HCT116 (cell line): Measurements from ENCODE around the gene CORO2B. TPM values are rescaled to one million over a fixed set of nuclear protein-coding genes. Genes with fewer than 3 reads are reported as not detected.

Experiments
- ATAC-seq: fragments of 200-7000 bp; cut with Tn5 transposase; 2 replicates; pipeline ENCODE4 v1.9.1; 2020; ENCODE audit warnings: mild to moderate bottlenecking, moderate library complexity
- BruUV-seq: library from RNA; stranded (reverse); fragments of 400-500 nt; replicated peaks from 2 replicates; lab custom pipeline; 2021; lab: Mats Ljungman, UMichigan
- CTCF ChIA-PET: fragments of 300-600 bp; sonication (Branson Sonifier 250); formaldehyde crosslinking; loops from one replicate; lab custom pipeline; 2021; ENCODE audit warnings: antibody characterized with exemption; lab: Charles Lee
- POLR2A ChIA-PET: fragments of 300-600, 350-600 bp; sonication (Branson Sonifier 250); formaldehyde crosslinking; loops from one replicate; lab custom pipeline; 2021; ENCODE audit warnings: antibody characterized with exemption; lab: Charles Lee
- RAD21 ChIA-PET, 2 experiments: fragments of 300-600 bp; sonication (Branson Sonifier 250); formaldehyde crosslinking; loops; one replicate each; lab custom pipeline; 2023; ENCODE audit warnings: low total read pairs in 2 of 2; ENCODE audit not compliant: uncharacterized antibody in 2 of 2, unreplicated experiment in 2 of 2, low non-redundant PET in 1 of 2; lab: Charles Lee
- DNase-seq: peaks from one replicate; pipeline ENCODE4 v3.0.0-alpha.2; 2010; ENCODE audit warnings: low read depth, low spot score
- H2AFZ ChIP-seq: fragments of 200-600 bp; shearing (Covaris generic), sonication (generic); 2 replicates; pipeline ENCODE4 v1.6.1; 2017; ENCODE audit warnings: low read depth, mixed run types, mixed read lengths, antibody characterized with exemption, low read length; ENCODE audit not compliant: poor library complexity, severe bottlenecking
- H3K27ac ChIP-seq: 2 replicates; pipeline ENCODE4 v1.5.1; 2012; ENCODE audit warnings: low read depth, low read length
- H3K27me3 ChIP-seq: fragments of 200-600 bp; sonication (generic); 2 replicates; pipeline ENCODE4 v1.6.1; 2016; ENCODE audit warnings: mixed run types, low read length, mixed read lengths; ENCODE audit not compliant: insufficient read depth
- H3K36me3 ChIP-seq, 2 experiments: fragments of 200-500 bp in 1 of 2; fragments of 200-600 bp in 1 of 2; sonication (Bioruptor generic) in 1 of 2; sonication (generic) in 1 of 2; 2 replicates each; pipeline versions ENCODE4 v1.5.1 to v1.6.1; 2014 to 2016; ENCODE audit warnings: low read length in 2 of 2, inconsistent platforms in 1 of 2, mixed read lengths in 1 of 2, mixed run types in 1 of 2; ENCODE audit not compliant: insufficient read depth in 2 of 2, control insufficient read depth in 1 of 2
- H3K4me1 ChIP-seq, 2 experiments: fragments of 200-600 bp in 1 of 2; sonication (generic) in 1 of 2; 2 replicates each; pipeline versions ENCODE4 v1.5.1 to v1.6.1; 2012 to 2017; ENCODE audit warnings: low read length in 2 of 2, inconsistent platforms in 1 of 2, mild to moderate bottlenecking in 1 of 2, mixed read lengths in 1 of 2, mixed run types in 1 of 2, moderate library complexity in 1 of 2; ENCODE audit not compliant: insufficient read depth in 2 of 2, control insufficient read depth in 1 of 2
- H3K4me2 ChIP-seq: fragments of 200-600 bp; sonication (generic); 2 replicates; pipeline ENCODE4 v1.6.1; 2017; ENCODE audit warnings: mixed run types, low read length, mixed read lengths
- H3K4me3 ChIP-seq, 2 experiments: fragments of 200-600 bp in 1 of 2; sonication (generic) in 1 of 2; replicated peaks in 1 of 2; 2 replicates each; pipeline ENCODE4 v1.5.1; 2011 to 2016; ENCODE audit warnings: low read length in 2 of 2, control low read depth in 1 of 2, low read depth in 1 of 2, mild to moderate bottlenecking in 1 of 2, mixed read lengths in 1 of 2, mixed run types in 1 of 2
- H3K79me2 ChIP-seq: fragments of 200-600 bp; sonication (generic); 2 replicates; pipeline ENCODE4 v1.6.1; 2017; ENCODE audit warnings: mild to moderate bottlenecking, mixed run types, low read length, moderate library complexity, mixed read lengths; ENCODE audit not compliant: insufficient read depth
- H3K9ac ChIP-seq: fragments of 200-600 bp; sonication (generic); 2 replicates; pipeline ENCODE4 v1.6.1; 2016; ENCODE audit warnings: low read length, mixed read lengths
- H3K9me2 ChIP-seq: fragments of 200-600 bp; sonication (generic), shearing (Covaris generic); 2 replicates; pipeline ENCODE4 v1.6.1; 2017; ENCODE audit warnings: mixed run types, mild to moderate bottlenecking, moderate library complexity; ENCODE audit not compliant: insufficient read depth
- H3K9me3 ChIP-seq, 2 experiments: fragments of 200-500 bp in 1 of 2; fragments of 200-600 bp in 1 of 2; sonication (Bioruptor generic) in 1 of 2; sonication (generic) in 1 of 2; 2 replicates each; pipeline ENCODE4 v1.6.1; 2014 to 2017; ENCODE audit warnings: low read length in 2 of 2, mixed read lengths in 2 of 2, inconsistent platforms in 1 of 2, low read depth in 1 of 2, mild to moderate bottlenecking in 1 of 2, mixed run types in 1 of 2, moderate library complexity in 1 of 2; ENCODE audit not compliant: control insufficient read depth in 1 of 2, insufficient read depth in 1 of 2
- H4K20me1 ChIP-seq: fragments of 200-600 bp; sonication (generic), shearing (Covaris generic); 2 replicates; pipeline ENCODE4 v1.6.1; 2017; ENCODE audit warnings: mixed run types, mild to moderate bottlenecking, moderate library complexity; ENCODE audit not compliant: insufficient read depth
- CBX3 ChIP-seq: IDR thresholded peaks from 2 replicates; pipeline ENCODE4 v1.6.1; 2012; ENCODE audit warnings: low read depth
- CEBPB ChIP-seq: IDR thresholded peaks from 2 replicates; pipeline ENCODE4 v1.6.1; 2012; ENCODE audit warnings: low read depth
- EGR1 ChIP-seq: IDR thresholded peaks from 2 replicates; pipeline ENCODE4 v1.6.1; 2012; ENCODE audit warnings: low read depth
- ELF1 ChIP-seq: IDR thresholded peaks from 2 replicates; pipeline ENCODE4 v1.6.1; 2012; ENCODE audit warnings: low read depth, borderline replicate concordance
- EZH2phosphoT487 ChIP-seq: fragments of 200-600 bp; IDR thresholded peaks from 2 replicates; pipeline ENCODE4 v1.6.1; 2018; ENCODE audit warnings: antibody characterized with exemption, borderline replicate concordance
- FOSL1 ChIP-seq: IDR thresholded peaks from 2 replicates; pipeline ENCODE4 v1.6.1; 2012; ENCODE audit warnings: low read depth
- JUND ChIP-seq: IDR thresholded peaks from 2 replicates; pipeline ENCODE4 v1.6.1; 2012
- POLR2A ChIP-seq: IDR thresholded peaks from 2 replicates; pipeline ENCODE4 v1.7.0; 2011; ENCODE audit warnings: borderline replicate concordance; ENCODE audit not compliant: insufficient read depth, insufficient read length; ENCODE audit errors: extremely low read depth
- POLR2AphosphoS5 ChIP-seq: IDR thresholded peaks from 2 replicates; pipeline ENCODE4 v1.6.1; 2011; ENCODE audit warnings: mild to moderate bottlenecking, low read depth, low read length, moderate library complexity
- RAD21 ChIP-seq: IDR thresholded peaks from 2 replicates; pipeline ENCODE4 v1.6.1; 2012; ENCODE audit warnings: low read depth, mild to moderate bottlenecking
- SP1 ChIP-seq: IDR thresholded peaks from 2 replicates; pipeline ENCODE4 v1.6.1; 2012; ENCODE audit warnings: low read depth
- SRF ChIP-seq: IDR thresholded peaks from 2 replicates; pipeline ENCODE4 v1.6.1; 2012; ENCODE audit warnings: low read depth
- ZFX ChIP-seq: fragments of 450-650 bp; IDR thresholded peaks from 2 replicates; pipeline ENCODE4 v1.6.1; 2017
- ZNF274 ChIP-seq: fragments of 200-500 bp; sonication (Bioruptor generic); IDR thresholded peaks from 2 replicates; pipeline ENCODE4 v1.6.1; 2014; ENCODE audit warnings: mild to moderate bottlenecking, low read depth, low read length, inconsistent platforms
- intact Hi-C: fragments of 100-400 bp; cut with micrococcal nuclease; formaldehyde crosslinking; loops from 2 replicates; pipeline ENCODE4 v1.10.0; 2022
- total RNA-seq: library from RNA; stranded (reverse); gene quantifications from one replicate; pipeline ENCODE4 v1.2.1, GENCODE V29; 2021; ENCODE audit not compliant: unreplicated experiment
- TF ChIP-seq, protein P1 (sequence below): IDR thresholded peaks from 2 replicates; pipeline ENCODE4 v1.6.1; 2012
- TF ChIP-seq, protein P2 (sequence below): IDR thresholded peaks from 2 replicates; pipeline ENCODE4 v1.6.1; 2011; ENCODE audit warnings: mild to moderate bottlenecking, low read length, moderate library complexity; ENCODE audit not compliant: insufficient replicate concordance; ENCODE audit errors: extremely low read depth
- TF ChIP-seq, protein P3 (sequence below): IDR thresholded peaks from 2 replicates; pipeline ENCODE4 v1.6.1; 2012
- TF ChIP-seq, protein P4 (sequence below), 3 experiments: fragments of 200-600 bp in 1 of 3; sonication (generic) in 1 of 3; IDR thresholded peaks in 2 of 3; conservative IDR thresholded peaks in 1 of 3; 2 replicates each; pipeline ENCODE4 v1.5.1; 2012 to 2017; ENCODE audit warnings: low read depth in 2 of 3, low read length in 2 of 3, antibody characterized with exemption in 1 of 3, borderline replicate concordance in 1 of 3, control low read depth in 1 of 3, mild to moderate bottlenecking in 1 of 3, mixed read lengths in 1 of 3, mixed run types in 1 of 3, moderate library complexity in 1 of 3; ENCODE audit not compliant: insufficient read depth in 1 of 3
- TF ChIP-seq, protein P5 (sequence below): IDR thresholded peaks from 2 replicates; pipeline ENCODE4 v1.6.1; 2012; ENCODE audit warnings: low read depth

Gene CORO2B
- total RNA-seq, 1 experiment from 2014 or later: 2.8 TPM

DNA sequence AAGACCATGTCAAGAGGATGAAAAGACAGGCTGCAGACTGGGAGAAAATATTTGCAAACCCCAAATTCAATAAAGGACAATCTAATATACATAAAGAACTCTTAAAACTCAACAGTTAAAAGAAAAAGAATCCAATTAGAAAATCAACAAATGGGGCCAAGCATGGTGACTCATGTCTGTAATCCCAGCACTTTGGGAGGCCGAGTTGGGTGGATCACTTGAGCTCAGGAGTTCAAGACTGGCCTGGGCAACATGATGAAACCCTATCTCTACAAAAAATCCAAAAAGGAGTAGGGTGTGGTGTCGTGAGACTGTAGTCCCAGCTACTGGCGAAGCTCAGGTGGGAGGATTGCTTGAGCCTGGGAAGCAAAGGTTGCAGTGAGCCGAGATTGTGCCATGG, 184.3 kb downstream of the CORO2B start:
- ChIA-PET POLR2A (no interaction called here), RAD21 (no interaction called here), CTCF (interaction anchor here (4.3 kb wide), 1 partner anchor 113 kb away, joined by 16 read pairs; no protein-coding TSS in a partner anchor)
- Histone ChIP-seq H2AFZ (no peak overlapping the region), H3K9me3 (no peaks in the 10 kb centered on the region), H3K9me2 (no peaks in the 10 kb centered on the region), H3K27me3 (no peaks in the 10 kb centered on the region), H3K4me2 (no peak overlapping the region), H3K27ac (no peak overlapping the region), H3K79me2 (no peaks in the 10 kb centered on the region), H3K4me3 (no peak overlapping the region), H3K4me1 (no peaks in the 10 kb centered on the region; a peak in 1 of 4 replicates), H3K9ac (no peak overlapping the region), H3K36me3 (no peaks in the 10 kb centered on the region), H4K20me1 (no peaks in the 10 kb centered on the region)
- DNase-seq: no peak
- intact Hi-C loops: no loop called here
- no TSS peak for BruUV-seq
- TF ChIP-seq, protein P1, sequence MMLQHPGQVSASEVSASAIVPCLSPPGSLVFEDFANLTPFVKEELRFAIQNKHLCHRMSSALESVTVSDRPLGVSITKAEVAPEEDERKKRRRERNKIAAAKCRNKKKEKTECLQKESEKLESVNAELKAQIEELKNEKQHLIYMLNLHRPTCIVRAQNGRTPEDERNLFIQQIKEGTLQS: no peak
- TF ChIP-seq, protein P2, sequence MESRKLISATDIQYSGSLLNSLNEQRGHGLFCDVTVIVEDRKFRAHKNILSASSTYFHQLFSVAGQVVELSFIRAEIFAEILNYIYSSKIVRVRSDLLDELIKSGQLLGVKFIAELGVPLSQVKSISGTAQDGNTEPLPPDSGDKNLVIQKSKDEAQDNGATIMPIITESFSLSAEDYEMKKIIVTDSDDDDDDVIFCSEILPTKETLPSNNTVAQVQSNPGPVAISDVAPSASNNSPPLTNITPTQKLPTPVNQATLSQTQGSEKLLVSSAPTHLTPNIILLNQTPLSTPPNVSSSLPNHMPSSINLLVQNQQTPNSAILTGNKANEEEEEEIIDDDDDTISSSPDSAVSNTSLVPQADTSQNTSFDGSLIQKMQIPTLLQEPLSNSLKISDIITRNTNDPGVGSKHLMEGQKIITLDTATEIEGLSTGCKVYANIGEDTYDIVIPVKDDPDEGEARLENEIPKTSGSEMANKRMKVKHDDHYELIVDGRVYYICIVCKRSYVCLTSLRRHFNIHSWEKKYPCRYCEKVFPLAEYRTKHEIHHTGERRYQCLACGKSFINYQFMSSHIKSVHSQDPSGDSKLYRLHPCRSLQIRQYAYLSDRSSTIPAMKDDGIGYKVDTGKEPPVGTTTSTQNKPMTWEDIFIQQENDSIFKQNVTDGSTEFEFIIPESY: no peak
- TF ChIP-seq EGR1 (no peak), POLR2A (no peak), POLR2AphosphoS5 (no peak), ZNF274 (no peak), SRF (no peak), CBX3 (no peak), ELF1 (no peak), JUND (no peak), SP1 (no peak), RAD21 (no peak), ZFX (no peak), EZH2phosphoT487 (no peak), CEBPB (no peak), FOSL1 (no peak)
- TF ChIP-seq, protein P3, sequence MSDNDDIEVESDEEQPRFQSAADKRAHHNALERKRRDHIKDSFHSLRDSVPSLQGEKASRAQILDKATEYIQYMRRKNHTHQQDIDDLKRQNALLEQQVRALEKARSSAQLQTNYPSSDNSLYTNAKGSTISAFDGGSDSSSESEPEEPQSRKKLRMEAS: no peak
- TF ChIP-seq, protein P4, sequence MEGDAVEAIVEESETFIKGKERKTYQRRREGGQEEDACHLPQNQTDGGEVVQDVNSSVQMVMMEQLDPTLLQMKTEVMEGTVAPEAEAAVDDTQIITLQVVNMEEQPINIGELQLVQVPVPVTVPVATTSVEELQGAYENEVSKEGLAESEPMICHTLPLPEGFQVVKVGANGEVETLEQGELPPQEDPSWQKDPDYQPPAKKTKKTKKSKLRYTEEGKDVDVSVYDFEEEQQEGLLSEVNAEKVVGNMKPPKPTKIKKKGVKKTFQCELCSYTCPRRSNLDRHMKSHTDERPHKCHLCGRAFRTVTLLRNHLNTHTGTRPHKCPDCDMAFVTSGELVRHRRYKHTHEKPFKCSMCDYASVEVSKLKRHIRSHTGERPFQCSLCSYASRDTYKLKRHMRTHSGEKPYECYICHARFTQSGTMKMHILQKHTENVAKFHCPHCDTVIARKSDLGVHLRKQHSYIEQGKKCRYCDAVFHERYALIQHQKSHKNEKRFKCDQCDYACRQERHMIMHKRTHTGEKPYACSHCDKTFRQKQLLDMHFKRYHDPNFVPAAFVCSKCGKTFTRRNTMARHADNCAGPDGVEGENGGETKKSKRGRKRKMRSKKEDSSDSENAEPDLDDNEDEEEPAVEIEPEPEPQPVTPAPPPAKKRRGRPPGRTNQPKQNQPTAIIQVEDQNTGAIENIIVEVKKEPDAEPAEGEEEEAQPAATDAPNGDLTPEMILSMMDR (IDR thresholded peaks at IDR 0.05 in 2 of 3, conservative IDR thresholded peaks at IDR 0.05 in 1 of 3; ENCODE audit: borderline replicate concordance in 1 of 3, insufficient read depth in 1 of 3, low read depth in 2 of 3, low read length in 2 of 3): no peak
- TF ChIP-seq, protein P5, sequence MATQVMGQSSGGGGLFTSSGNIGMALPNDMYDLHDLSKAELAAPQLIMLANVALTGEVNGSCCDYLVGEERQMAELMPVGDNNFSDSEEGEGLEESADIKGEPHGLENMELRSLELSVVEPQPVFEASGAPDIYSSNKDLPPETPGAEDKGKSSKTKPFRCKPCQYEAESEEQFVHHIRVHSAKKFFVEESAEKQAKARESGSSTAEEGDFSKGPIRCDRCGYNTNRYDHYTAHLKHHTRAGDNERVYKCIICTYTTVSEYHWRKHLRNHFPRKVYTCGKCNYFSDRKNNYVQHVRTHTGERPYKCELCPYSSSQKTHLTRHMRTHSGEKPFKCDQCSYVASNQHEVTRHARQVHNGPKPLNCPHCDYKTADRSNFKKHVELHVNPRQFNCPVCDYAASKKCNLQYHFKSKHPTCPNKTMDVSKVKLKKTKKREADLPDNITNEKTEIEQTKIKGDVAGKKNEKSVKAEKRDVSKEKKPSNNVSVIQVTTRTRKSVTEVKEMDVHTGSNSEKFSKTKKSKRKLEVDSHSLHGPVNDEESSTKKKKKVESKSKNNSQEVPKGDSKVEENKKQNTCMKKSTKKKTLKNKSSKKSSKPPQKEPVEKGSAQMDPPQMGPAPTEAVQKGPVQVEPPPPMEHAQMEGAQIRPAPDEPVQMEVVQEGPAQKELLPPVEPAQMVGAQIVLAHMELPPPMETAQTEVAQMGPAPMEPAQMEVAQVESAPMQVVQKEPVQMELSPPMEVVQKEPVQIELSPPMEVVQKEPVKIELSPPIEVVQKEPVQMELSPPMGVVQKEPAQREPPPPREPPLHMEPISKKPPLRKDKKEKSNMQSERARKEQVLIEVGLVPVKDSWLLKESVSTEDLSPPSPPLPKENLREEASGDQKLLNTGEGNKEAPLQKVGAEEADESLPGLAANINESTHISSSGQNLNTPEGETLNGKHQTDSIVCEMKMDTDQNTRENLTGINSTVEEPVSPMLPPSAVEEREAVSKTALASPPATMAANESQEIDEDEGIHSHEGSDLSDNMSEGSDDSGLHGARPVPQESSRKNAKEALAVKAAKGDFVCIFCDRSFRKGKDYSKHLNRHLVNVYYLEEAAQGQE: no peak
- no peak for ATAC-seq
